Activated gamma-delta T cell treated with Interleukin-2 at 50 U/mL for 16 hours (primary cell): Measurements from ENCODE around the gene SMCHD1.

ENCODE experiments used
- DNase-seq: peaks from one replicate; pipeline ENCODE4 v3.0.0-alpha.2; 2020

Gene SMCHD1

GRCh38 chr18:2655178-2655953 is at the start of gene SMCHD1:
TSS of gene SMCHD1 (plus strand) at chr18:2655726. CDS start at chr18:2656076, 350 bp downstream.
- DNase-seq, result peak; percentile 83

- no peak for DNase-seq
These were observed 49.2 kb upstream of the SMCHD1 start for GRCh38 chr18:2606335-2606734.

DNA sequence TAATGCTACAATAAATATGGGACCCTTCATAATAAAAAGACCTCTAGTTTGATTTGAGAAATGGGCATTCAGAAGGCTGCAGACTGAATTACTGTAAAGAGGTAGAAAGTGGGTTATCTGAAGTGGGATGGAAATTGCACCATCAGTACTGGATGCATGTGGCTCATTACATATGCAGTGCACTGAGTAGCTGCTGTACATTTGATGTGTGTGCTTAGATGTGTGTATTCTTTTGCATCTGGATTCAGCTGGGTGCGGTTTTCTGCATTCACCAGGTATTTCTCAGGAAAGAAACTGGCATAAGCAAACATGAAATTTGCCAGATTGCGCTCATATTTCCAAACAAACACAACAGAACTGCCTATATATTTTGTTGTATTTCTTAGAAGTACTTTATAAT is 45.9 kb upstream of the SMCHD1 start:
- no peak for DNase-seq

DNA sequence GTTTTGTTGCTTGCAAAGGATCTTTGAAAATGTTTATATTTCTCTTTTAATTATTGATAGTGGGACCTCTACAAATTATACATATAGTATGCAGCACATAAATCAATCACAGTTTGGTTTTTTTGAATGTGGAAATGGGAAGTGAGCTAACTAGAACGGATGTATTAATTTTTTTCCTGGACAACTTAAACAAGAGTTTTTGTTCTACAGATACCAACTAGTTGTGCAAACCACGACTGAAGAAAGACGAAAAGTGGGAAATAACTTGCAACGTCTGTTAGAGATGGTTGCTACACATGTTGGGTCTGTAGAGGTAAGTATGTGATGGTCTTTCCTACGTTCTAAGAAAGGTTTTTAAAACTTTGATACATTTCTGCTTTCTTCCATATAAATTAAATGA is 45.0 kb upstream of the SMCHD1 start:
- DNase-seq, result no peak

- DNase-seq, result no peak
These were observed 42.5 kb upstream of the SMCHD1 start for GRCh38 chr18:2612996-2613395.

- DNase-seq, result no peak
These were observed 38.0 kb upstream of the SMCHD1 start for GRCh38 chr18:2617401-2617998.

GRCh38 chr18:2618009-2618408 is 37.5 kb upstream of the SMCHD1 start:
- no peak for DNase-seq

GRCh38 chr18:2625217-2625616 is 30.3 kb upstream of the SMCHD1 start:
- DNase-seq, result no peak

- no peak for DNase-seq
These were observed 27.7 kb upstream of the SMCHD1 start for GRCh38 chr18:2627821-2628276.

DNA sequence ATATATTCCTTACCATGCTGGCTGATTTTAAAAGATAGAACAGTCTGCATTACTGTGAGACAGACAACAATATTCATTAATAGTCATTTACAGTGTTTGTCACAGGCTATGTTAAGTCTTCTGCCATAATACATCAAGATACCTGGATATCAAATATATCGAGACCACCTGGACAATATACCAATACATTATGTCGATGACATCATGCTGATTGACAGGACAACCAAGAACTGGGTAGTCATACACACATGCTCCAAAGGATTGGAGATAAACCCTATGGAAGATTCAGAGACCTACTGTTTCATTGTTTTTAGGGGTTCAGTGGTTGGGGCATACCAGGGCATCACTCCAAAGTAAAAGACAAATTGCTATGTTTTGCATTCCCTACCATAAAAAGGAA is 26.5 kb upstream of the SMCHD1 start:
- no peak for DNase-seq

- DNase-seq, result no peak
These were observed 19.9 kb upstream of the SMCHD1 start for GRCh38 chr18:2635586-2635985.

DNA sequence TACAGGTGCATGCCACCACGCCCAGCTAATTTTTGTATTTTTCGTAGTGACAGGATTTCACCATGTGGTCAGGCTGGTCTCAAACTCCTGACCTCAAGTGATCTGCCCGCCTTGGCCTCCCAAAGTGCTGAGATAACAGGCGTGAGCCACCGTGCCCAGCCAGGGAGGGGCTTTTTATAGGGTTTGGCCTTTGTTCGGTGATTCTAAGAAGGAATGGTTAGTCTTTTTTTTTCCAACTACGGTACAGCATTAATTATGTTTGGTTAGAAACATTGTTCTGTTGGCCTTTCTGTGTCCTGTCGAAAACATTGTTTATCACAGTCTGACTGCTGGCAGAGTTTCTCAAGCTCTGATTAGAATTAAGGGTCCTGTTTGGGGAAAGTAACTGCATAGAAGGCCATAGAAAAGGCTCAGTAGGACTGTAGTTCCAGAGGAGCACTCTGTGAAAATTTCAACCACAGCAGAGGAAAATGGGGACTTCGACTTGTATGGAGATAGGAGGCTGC is 19.3 kb upstream of the SMCHD1 start:
- no peak for DNase-seq

DNA sequence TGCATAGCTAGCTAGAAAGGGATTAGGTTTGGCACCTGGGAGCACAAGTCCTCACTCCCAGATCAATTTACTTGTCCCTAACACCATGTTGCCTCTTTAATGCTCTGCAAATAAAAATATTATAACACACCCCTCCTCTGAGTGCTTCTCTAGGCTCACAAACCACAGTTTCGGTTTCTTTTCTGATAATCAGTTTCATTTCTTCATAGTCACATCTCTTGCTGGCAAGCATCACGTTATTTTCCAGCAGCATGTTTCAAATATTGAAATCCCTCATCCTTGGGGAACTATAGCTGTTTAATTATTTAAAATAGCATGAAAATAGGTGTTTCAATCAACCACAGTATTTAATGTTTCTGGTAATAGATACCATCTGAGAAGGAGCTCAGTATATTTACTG is 13.9 kb upstream of the SMCHD1 start:
- DNase-seq, result no peak

DNA sequence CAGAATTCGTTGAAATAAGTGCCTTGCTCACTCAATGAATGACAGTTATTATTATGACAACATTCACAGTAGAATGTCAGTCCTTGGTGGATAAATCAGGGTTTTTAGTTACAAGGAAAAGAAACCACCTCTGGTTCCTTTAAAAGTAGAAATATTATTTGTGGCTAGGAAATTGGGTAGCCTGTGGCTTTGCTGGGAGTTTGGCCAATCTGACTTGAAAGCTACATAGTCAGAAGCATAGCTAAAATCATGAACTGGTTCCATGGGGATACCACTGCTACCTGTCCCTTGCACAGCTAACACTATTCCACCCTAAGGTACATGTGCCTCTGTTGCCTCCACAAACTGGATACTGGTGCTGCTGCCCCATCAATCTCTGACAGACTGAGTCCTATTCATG is 12.8 kb upstream of the SMCHD1 start:
- DNase-seq, result no peak

DNA sequence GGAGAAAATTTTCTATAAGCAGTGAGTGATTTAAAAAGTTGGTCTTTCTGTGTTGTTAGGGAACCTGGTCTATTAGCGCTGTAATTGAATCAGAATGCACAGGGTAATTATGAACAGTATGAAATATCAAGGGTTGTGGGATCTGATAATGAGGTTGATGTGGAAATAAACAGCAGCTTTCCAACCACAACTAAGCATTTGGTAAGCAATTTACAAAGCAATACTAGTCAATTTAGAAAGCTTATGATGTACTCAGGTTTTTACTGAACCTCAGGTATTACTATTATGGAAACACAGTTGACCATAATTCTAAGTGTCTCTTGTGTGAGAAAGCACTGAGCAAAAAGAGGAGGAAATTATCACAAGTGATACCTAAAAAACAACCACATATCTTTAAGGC is 11.0 kb upstream of the SMCHD1 start:
- no peak for DNase-seq

GRCh38 chr18:2651981-2652380 is 3.5 kb upstream of the SMCHD1 start:
- no peak for DNase-seq

DNA sequence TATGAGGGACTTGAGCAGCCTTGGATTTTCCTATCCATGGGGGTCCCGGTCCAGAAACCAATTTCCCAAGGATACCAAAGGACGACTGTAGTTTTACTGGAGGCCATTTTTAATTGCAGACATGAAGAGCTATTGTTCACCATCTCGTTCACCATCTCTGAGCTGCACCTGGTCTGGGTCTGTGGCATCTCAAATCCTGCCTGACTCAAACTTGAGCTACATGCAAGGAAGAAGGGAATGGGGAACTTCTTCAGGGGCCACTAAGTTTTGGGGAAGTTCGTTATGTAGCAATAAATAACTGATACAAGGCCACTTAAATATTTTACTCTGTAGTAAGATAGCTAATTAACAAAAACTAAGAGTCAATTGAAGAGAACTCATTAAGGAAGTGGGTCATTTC is 2.1 kb upstream of the SMCHD1 start:
- no peak for DNase-seq

DNA sequence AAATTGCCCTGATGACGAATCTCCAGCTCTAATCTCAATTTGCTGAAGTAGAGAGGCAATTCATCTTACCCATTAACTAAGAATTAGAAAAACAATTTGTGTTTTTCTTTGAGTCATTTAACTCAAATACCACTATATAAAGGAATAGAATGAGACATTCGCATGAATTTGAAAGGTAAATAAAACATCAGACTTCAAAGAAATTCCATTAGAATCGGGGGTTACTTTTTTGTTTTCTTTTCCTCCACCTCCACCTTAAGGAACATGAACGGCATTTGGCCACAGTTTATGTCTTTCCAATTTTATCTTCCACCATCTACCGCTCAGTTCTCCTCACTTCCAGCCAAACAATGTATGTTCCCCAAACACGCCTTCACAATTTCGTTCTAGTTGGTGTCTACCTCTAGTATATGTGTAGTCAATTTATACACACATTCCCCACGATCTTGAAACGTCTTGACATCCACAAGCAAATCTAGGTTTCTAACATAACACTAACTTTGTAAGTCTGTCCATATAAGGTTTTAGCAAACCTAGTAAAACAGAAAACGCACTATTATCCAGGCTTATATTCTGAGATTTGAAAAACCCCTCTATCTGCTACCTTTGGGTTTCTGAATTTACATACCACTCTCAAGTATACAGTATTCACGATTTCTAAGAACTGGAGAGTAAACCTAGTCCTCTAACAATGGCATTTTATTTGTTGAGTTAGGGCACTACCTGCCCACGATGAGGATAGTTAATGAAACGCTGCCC is 1.2 kb upstream of the SMCHD1 start:
- no peak for DNase-seq

- peak; percentile 77 for DNase-seq
These were observed 673 bp upstream of the SMCHD1 start for GRCh38 chr18:2654928-2655177.

DNA sequence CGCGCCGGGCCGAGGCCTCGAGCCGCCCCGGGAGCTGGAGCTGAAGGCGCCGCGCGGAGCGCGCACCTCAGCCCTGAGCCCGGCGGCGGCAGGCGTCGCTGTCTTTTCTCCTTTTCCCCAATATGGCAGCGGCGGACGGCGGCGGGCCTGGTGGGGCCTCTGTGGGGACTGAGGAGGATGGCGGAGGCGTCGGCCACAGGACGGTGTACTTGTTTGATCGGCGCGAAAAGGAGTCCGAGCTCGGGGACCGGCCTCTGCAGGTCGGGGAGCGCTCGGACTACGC is 369 bp downstream of the SMCHD1 start:
- no peak for DNase-seq

DNA sequence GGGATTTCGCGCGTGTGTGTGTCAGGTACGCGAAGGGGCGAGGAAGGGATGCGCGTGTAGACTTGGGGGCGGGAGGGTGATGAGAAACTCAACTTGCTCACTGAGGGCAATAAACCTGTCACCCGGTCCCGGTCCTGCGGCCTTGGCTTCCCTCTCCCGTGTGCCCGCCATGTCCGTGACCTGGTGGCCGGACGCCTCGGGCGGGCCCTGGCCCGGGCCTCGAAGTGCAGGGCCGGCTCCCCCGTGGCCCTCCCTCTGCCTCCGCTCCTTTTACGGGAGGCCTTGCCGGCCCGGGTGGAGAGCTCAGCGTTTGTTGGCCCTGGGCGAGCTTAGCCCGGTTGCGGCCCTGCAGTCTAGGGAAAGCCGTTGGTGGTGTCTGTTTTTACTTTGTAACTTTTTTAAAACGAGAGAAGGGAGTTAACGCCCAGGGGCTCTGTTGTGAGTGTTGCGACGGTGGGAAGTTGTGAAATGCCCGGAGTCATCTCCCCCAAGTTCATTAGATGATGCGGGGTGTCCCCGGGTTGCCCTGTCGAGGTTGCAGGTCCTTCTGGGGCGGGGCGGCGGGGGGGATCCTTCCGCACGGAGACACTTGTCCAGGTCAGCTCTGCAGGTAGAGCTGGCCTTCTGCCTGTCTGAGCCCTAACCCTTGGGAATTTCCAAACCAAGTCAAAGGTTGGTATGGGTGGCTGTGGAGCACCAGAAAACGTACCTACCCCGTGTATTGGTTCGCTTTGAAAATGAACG is 883 bp downstream of the SMCHD1 start:
- peak; percentile 45 for DNase-seq

GRCh38 chr18:2656981-2657512 is 1.5 kb downstream of the SMCHD1 start:
- DNase-seq, result no peak

DNA sequence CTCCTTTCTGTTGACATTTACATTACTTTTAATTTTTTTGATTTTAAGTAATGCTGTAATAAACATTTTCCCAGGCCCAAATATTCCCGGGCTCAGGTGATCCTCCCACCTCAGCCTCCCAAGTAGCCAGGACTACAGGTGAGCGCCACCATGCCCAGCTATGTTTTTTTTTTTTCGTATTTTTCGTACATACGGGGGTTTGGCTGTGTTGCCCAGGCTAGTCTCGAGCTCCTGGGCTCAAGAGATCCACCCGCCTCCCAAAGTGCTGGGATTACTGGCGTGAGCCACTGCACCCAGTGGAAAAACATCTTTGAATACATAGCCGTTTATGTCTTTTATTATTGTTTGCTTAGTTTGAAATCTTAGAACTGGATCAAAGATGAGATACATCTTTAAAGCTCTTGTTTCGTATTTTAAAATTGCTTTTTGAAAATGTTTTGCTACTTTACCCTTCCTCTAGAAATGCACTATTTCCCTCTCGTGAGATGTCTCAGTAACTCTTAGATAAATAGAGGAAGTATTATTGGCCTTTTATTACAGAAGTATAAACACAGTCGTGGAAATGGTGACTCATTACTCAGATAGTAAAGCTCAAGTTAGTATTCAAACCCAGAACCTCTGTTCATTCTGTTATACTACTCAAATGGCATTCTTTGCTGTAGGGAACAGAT is 2.4 kb downstream of the SMCHD1 start:
- DNase-seq, result no peak
